ENCODE data around the gene CLPX. TPM values are rescaled to one million over a fixed set of nuclear protein-coding genes. Genes with fewer than 3 reads are reported as not detected.

Gene CLPX
- total RNA-seq, 2 experiments from 2014 or later, result 26.0 to 53.3 TPM

DNA sequence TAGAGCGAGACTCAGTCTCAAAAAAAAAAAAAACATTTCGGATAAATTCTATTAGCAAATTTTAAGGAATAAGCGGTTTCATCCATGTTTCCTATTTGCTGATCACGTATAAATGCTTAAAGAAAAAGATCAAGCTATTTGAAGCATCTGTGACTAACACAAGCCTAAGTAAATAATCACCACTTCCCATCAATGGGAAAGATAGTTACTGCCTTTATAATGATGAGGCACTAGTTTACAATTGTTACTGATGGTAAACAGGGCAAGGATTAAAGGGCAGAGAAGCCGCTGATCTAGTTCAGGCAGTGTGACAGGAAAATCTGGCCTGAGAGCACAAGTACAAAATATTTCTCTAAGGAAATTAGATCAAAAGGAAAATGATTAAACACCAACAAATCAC, 13.7 kb downstream of the CLPX start:
- H3K36me3 ChIP-seq (ENCODE audit: insufficient read depth, low read length), result peaks cover 75% of the 10 kb centered on the region
- no peak for TF ChIP-seq EZH2phosphoT487 (IDR thresholded peaks at IDR 0.05; ENCODE audit: borderline replicate concordance, low read depth, low read length)
- TF ChIP-seq, protein P1, sequence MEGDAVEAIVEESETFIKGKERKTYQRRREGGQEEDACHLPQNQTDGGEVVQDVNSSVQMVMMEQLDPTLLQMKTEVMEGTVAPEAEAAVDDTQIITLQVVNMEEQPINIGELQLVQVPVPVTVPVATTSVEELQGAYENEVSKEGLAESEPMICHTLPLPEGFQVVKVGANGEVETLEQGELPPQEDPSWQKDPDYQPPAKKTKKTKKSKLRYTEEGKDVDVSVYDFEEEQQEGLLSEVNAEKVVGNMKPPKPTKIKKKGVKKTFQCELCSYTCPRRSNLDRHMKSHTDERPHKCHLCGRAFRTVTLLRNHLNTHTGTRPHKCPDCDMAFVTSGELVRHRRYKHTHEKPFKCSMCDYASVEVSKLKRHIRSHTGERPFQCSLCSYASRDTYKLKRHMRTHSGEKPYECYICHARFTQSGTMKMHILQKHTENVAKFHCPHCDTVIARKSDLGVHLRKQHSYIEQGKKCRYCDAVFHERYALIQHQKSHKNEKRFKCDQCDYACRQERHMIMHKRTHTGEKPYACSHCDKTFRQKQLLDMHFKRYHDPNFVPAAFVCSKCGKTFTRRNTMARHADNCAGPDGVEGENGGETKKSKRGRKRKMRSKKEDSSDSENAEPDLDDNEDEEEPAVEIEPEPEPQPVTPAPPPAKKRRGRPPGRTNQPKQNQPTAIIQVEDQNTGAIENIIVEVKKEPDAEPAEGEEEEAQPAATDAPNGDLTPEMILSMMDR (conservative IDR thresholded peaks at IDR 0.05; ENCODE audit: low read length), result no peak
- POLR2A ChIA-PET, result interaction anchor here (0.6 to 0.7 kb wide), 2 partner anchors 47 to 76 kb away, joined by 4 read pairs; no protein-coding TSS in a partner anchor
- intact Hi-C loops (cut with micrococcal nuclease; ENCODE audit: unreplicated experiment), result no loop called here
- no peak for DNase-seq (ENCODE audit: low spot score)
- H2AFZ ChIP-seq (ENCODE audit: low read length), result no peak overlapping the region
- H3K9me3 ChIP-seq (ENCODE audit: low read length), result no peaks in the 10 kb centered on the region
- CTCF ChIA-PET (ENCODE audit: unreplicated experiment), result no interaction called here
- no TSS peak for BruUV-seq (replicated peaks)
- no peaks in the 10 kb centered on the region for H3K79me2 ChIP-seq (ENCODE audit: insufficient read depth, low read depth, low read length)
- H3K27ac ChIP-seq (ENCODE audit: low read depth, low read length, poor library complexity, severe bottlenecking), result no peak overlapping the region
- no peaks in the 10 kb centered on the region for H4K20me1 ChIP-seq (ENCODE audit: insufficient read depth, low read length)
- H3K4me2 ChIP-seq (ENCODE audit: low read length), result no peak overlapping the region
- H3K9me2 ChIP-seq (ENCODE audit: insufficient read depth, low read length), result no peaks in the 10 kb centered on the region
- no peak overlapping the region for H3K4me3 ChIP-seq (ENCODE audit: low read depth, low read length, poor library complexity, severe bottlenecking)
- H3K4me1 ChIP-seq (ENCODE audit: insufficient read depth, low read length, poor library complexity, severe bottlenecking), result no peaks in the 10 kb centered on the region

DNA sequence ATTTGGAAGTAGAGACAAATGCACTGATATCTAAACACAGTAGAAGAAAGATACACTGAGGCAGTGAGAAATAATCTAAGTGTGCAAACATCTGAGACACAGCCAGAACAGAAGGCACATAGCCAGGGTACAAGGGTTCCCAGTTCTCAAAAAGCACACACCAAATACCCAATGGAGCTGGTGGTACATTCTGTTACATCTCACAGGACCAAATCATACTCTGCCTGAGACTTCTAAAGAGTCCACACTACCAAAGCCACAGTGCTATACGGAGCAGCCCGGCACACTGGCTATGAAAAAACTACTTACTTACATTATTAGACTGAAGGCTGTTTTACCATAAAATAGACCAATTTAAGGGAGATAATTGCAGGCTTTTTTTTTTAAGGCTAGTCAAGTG, 19.3 kb downstream of the CLPX start:
- Histone ChIP-seq H3K4me1 (ENCODE audit: insufficient read depth, low read length, poor library complexity, severe bottlenecking) (no peaks in the 10 kb centered on the region), H2AFZ (ENCODE audit: low read length) (no peak overlapping the region), H3K9me3 (ENCODE audit: low read length) (no peaks in the 10 kb centered on the region), H3K4me3 (ENCODE audit: low read depth, low read length, poor library complexity, severe bottlenecking) (no peak overlapping the region), H3K9me2 (ENCODE audit: insufficient read depth, low read length) (no peaks in the 10 kb centered on the region), H3K36me3 (ENCODE audit: insufficient read depth, low read length) (peaks cover 75% of the 10 kb centered on the region), H3K27ac (ENCODE audit: low read depth, low read length, poor library complexity, severe bottlenecking) (no peak overlapping the region), H3K79me2 (ENCODE audit: insufficient read depth, low read depth, low read length) (no peaks in the 10 kb centered on the region), H4K20me1 (ENCODE audit: insufficient read depth, low read length) (no peaks in the 10 kb centered on the region), H3K4me2 (ENCODE audit: low read length) (no peak overlapping the region)
- POLR2A ChIA-PET, result no interaction called here
- CTCF ChIA-PET (ENCODE audit: unreplicated experiment), result no interaction called here
- TF ChIP-seq, protein P1 (conservative IDR thresholded peaks at IDR 0.05; ENCODE audit: low read length), result no peak
- no peak for TF ChIP-seq EZH2phosphoT487 (IDR thresholded peaks at IDR 0.05; ENCODE audit: borderline replicate concordance, low read depth, low read length)
- no TSS peak for BruUV-seq (replicated peaks)
- DNase-seq (ENCODE audit: low spot score), result no peak
- intact Hi-C loops (cut with micrococcal nuclease; ENCODE audit: unreplicated experiment), result no loop called here

DNA sequence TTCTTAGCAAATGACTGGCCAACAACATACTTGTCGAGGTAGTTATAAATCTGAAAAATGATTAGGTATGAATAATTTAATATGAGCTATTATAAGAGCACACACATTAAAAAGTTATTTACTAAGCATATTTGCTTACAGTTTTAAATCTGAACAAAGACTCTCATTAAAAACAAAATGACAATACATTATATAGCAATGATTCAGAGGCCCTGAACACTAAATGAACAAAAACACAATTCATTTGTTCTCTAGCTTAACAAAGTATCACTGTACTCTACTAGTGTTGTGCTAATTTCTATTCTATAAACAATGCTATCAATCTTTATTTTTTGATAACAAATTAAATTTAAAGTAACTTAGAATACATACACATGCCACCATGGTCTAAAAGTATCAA, 21.0 kb downstream of the CLPX start:
- Histone ChIP-seq H3K4me1 (ENCODE audit: insufficient read depth, low read length, poor library complexity, severe bottlenecking) (no peaks in the 10 kb centered on the region), H4K20me1 (ENCODE audit: insufficient read depth, low read length) (no peaks in the 10 kb centered on the region), H3K9me3 (ENCODE audit: low read length) (no peaks in the 10 kb centered on the region), H3K4me2 (ENCODE audit: low read length) (no peak overlapping the region), H3K27ac (ENCODE audit: low read depth, low read length, poor library complexity, severe bottlenecking) (no peak overlapping the region), H3K9me2 (ENCODE audit: insufficient read depth, low read length) (no peaks in the 10 kb centered on the region), H2AFZ (ENCODE audit: low read length) (no peak overlapping the region), H3K79me2 (ENCODE audit: insufficient read depth, low read depth, low read length) (no peaks in the 10 kb centered on the region), H3K36me3 (ENCODE audit: insufficient read depth, low read length) (peaks cover 67% of the 10 kb centered on the region), H3K4me3 (ENCODE audit: low read depth, low read length, poor library complexity, severe bottlenecking) (no peak overlapping the region)
- BruUV-seq (replicated peaks), result no TSS peak
- TF ChIP-seq, protein P1 (conservative IDR thresholded peaks at IDR 0.05; ENCODE audit: low read length), result no peak
- no peak for TF ChIP-seq EZH2phosphoT487 (IDR thresholded peaks at IDR 0.05; ENCODE audit: borderline replicate concordance, low read depth, low read length)
- no peak for DNase-seq (ENCODE audit: low spot score)
- ChIA-PET CTCF (ENCODE audit: unreplicated experiment) (no interaction called here), POLR2A (interaction anchor here (1.1 kb wide), 1 partner anchor 12 kb away, joined by 4 read pairs; no protein-coding TSS in a partner anchor)
- intact Hi-C loops (cut with micrococcal nuclease; ENCODE audit: unreplicated experiment), result no loop called here

Measured in OCI-LY7 (cell line).